Measurements from ENCODE around the gene DYNLT4. TPM values are rescaled to one million over a fixed set of nuclear protein-coding genes. Genes with fewer than 3 reads are reported as not detected.

Gene DYNLT4
- total and polyA plus RNA-seq, 2 of the 13 experiments (the other 11 are each of a cell fraction or from before 2014, with no cell fraction given): 0.77 TPM; not detected in 1

DNA sequence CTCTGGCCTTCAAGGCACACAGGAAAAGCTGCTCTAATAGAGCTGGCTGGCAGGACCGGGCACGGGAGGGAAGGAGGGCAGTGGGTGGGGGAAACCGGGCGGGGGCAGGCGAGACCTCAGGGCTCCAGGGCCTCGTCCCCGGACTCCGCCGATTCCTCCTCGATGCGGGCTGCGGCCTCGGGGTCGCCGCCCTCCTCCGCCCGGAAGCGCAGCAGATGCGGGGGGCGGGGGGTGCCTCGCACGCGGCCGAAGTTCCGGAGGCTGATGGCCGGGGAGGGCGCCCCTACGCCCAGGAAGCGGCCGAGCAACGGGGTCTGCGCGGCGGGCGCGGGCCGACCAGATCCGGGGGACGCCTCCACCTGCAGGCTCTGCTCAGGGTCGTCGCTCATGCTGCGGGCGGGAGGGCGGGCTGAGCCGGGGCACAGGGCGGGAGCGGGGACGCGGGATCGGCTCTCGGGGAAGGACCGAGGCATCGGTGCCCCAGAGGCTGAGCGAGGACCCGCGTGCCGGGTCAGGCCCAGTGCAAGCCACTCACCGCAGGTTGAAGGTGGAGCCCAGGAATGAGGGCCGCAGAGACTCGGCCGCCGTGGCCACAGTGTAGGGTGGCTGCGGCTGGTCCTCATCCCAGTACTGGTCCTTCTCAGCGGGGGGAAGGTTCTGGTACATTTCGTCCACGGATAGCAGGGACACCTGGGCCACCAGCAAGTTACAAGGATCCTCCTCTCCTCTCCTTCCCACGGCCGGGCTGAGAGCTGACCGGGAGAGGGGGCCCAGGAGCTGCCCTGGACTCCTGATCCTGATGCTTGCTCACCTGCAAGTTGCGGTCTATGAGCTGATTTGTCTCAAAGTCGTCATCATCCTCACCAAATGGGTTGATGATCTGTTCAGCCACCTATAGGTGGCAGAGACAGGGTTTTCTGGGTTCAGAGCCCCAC is 22.8 kb downstream of the DYNLT4 start (continued):
- TF ChIP-seq, protein P1, sequence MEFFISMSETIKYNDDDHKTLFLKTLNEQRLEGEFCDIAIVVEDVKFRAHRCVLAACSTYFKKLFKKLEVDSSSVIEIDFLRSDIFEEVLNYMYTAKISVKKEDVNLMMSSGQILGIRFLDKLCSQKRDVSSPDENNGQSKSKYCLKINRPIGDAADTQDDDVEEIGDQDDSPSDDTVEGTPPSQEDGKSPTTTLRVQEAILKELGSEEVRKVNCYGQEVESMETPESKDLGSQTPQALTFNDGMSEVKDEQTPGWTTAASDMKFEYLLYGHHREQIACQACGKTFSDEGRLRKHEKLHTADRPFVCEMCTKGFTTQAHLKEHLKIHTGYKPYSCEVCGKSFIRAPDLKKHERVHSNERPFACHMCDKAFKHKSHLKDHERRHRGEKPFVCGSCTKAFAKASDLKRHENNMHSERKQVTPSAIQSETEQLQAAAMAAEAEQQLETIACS (CRISPR knock-in tag; IDR thresholded peaks at IDR 0.05): 0 out of 2 replicates have a peak, but pooled peaks have one; percentile 22
- TF ChIP-seq, protein P2, sequence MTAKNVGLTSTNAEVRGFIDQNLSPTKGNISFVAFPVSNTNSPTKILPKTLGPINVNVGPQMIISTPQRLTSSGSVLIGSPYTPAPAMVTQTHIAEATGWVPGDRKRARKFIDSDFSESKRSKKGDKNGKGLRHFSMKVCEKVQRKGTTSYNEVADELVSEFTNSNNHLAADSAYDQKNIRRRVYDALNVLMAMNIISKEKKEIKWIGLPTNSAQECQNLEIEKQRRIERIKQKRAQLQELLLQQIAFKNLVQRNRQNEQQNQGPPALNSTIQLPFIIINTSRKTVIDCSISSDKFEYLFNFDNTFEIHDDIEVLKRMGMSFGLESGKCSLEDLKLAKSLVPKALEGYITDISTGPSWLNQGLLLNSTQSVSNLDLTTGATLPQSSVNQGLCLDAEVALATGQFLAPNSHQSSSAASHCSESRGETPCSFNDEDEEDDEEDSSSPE (CRISPR knock-in tag; IDR thresholded peaks at IDR 0.05): peak; percentile 64
- TF ChIP-seq ZNF546 (CRISPR knock-in tag; conservative IDR thresholded peaks at IDR 0.05): no peak
- no peak for TF ChIP-seq KLF13 (CRISPR knock-in tag; IDR thresholded peaks at IDR 0.05)
- TF ChIP-seq ERF (CRISPR knock-in tag; IDR thresholded peaks at IDR 0.05): peak; percentile 64
- TF ChIP-seq ZFP37 (CRISPR knock-in tag; IDR thresholded peaks at IDR 0.05; ENCODE audit: borderline replicate concordance): 0 out of 2 replicates have a peak, but pooled peaks have one; percentile 67
- 0 out of 2 replicates have a peak, but pooled peaks have one; percentile 11 for TF ChIP-seq ISL2 (CRISPR knock-in tag; IDR thresholded peaks at IDR 0.05)
- no peak for TF ChIP-seq SMAD3 (CRISPR knock-in tag; IDR thresholded peaks at IDR 0.05)
- no peak for TF ChIP-seq ZNF207 (IDR thresholded peaks at IDR 0.05; ENCODE audit: borderline replicate concordance)
- TF ChIP-seq ZNF292 (CRISPR knock-in tag; IDR thresholded peaks at IDR 0.05; ENCODE audit: borderline replicate concordance, low read depth): no peak
- no peak for TF ChIP-seq XBP1 (CRISPR knock-in tag; IDR thresholded peaks at IDR 0.05)
- TF ChIP-seq, protein P3, sequence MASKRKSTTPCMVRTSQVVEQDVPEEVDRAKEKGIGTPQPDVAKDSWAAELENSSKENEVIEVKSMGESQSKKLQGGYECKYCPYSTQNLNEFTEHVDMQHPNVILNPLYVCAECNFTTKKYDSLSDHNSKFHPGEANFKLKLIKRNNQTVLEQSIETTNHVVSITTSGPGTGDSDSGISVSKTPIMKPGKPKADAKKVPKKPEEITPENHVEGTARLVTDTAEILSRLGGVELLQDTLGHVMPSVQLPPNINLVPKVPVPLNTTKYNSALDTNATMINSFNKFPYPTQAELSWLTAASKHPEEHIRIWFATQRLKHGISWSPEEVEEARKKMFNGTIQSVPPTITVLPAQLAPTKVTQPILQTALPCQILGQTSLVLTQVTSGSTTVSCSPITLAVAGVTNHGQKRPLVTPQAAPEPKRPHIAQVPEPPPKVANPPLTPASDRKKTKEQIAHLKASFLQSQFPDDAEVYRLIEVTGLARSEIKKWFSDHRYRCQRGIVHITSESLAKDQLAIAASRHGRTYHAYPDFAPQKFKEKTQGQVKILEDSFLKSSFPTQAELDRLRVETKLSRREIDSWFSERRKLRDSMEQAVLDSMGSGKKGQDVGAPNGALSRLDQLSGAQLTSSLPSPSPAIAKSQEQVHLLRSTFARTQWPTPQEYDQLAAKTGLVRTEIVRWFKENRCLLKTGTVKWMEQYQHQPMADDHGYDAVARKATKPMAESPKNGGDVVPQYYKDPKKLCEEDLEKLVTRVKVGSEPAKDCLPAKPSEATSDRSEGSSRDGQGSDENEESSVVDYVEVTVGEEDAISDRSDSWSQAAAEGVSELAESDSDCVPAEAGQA (IDR thresholded peaks at IDR 0.05; ENCODE audit: low read depth): no peak
- TF ChIP-seq, protein P3 (CRISPR knock-in tag; IDR thresholded peaks at IDR 0.05; ENCODE audit: borderline replicate concordance): no peak
- TF ChIP-seq HMG20B (CRISPR knock-in tag; conservative IDR thresholded peaks at IDR 0.05): no peak
- TF ChIP-seq NR2F1 (CRISPR knock-in tag; IDR thresholded peaks at IDR 0.05): no peak
- TF ChIP-seq ZNF496 (CRISPR knock-in tag; IDR thresholded peaks at IDR 0.05; ENCODE audit: insufficient replicate concordance): no peak
- no peak for TF ChIP-seq ZNF138 (CRISPR knock-in tag; IDR thresholded peaks at IDR 0.05; ENCODE audit: low read depth)
